Gastrocnemius medialis (tissue), 4 donors: Measurements from ENCODE around the gene PTPA.

Experiments used
- POLR2A ChIP-seq, 2 donors: fragments of 450-650 bp; IDR thresholded peaks; one replicate each; pipeline ENCODE4 v1.6.1; 2017; ENCODE audit warnings: antibody characterized with exemption in 2 of 2, mild to moderate bottlenecking in 2 of 2, moderate library complexity in 2 of 2
- TF ChIP-seq, protein P1 (sequence below), 5 experiments: fragments of 450-650 bp in 3 of 5; fragments of 200-600 bp in 2 of 5; sonication (generic) in 2 of 5; IDR thresholded peaks in 4 of 5; conservative IDR thresholded peaks in 1 of 5; 1 replicate in 4 of 5; 2 replicates in 1 of 5; pipeline ENCODE4 v1.5.1; 2016 to 2019; ENCODE audit warnings: antibody characterized with exemption in 5 of 5, mild to moderate bottlenecking in 3 of 5, moderate library complexity in 3 of 5

DNA sequence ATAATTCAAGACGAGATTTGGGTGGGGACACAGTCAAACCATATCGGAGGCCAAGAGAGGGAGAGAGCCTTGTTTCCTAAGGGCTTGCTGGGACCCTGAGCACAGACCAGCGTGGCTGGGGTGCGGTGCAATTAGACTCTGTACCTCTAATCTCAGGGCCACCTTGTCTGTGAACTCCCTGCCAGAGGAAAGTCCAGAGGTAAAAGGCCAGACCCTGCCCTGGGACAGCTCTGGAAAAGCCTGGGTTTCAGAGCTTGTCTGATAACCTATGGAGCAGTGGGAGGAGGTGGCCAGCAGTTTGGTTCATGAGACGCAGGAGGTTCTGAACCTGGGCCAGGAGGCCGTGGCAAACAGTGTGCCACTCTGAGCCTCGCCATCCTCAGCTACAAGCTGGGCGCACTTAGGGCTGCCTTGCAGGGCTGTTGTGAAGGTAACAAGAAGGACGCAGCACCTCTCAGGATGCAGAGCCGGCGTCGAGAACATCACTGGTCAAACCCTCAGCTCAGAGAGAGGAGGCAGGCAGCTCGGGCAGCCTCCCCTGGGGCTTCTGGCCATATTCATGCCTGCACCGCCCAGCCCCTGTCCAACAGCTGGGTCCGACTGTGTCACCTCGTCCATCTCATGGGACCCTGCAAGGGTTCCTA is 35.1 kb upstream of the PTPA start:
- TF ChIP-seq, protein P1, sequence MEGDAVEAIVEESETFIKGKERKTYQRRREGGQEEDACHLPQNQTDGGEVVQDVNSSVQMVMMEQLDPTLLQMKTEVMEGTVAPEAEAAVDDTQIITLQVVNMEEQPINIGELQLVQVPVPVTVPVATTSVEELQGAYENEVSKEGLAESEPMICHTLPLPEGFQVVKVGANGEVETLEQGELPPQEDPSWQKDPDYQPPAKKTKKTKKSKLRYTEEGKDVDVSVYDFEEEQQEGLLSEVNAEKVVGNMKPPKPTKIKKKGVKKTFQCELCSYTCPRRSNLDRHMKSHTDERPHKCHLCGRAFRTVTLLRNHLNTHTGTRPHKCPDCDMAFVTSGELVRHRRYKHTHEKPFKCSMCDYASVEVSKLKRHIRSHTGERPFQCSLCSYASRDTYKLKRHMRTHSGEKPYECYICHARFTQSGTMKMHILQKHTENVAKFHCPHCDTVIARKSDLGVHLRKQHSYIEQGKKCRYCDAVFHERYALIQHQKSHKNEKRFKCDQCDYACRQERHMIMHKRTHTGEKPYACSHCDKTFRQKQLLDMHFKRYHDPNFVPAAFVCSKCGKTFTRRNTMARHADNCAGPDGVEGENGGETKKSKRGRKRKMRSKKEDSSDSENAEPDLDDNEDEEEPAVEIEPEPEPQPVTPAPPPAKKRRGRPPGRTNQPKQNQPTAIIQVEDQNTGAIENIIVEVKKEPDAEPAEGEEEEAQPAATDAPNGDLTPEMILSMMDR (IDR thresholded peaks at IDR 0.05 in 4 of 5, conservative IDR thresholded peaks at IDR 0.05 in 1 of 5), result no peak
- TF ChIP-seq POLR2A (IDR thresholded peaks at IDR 0.05), result no peak
